HCT116 (cell line): ENCODE data around the gene ZNF496. TPM values are rescaled to one million over a fixed set of nuclear protein-coding genes. Genes with fewer than 3 reads are reported as not detected.

Experiments used
- ATAC-seq: fragments of 200-7000 bp; cut with Tn5 transposase; 2 replicates; pipeline ENCODE4 v1.9.1; 2020; ENCODE audit warnings: mild to moderate bottlenecking, moderate library complexity
- Bru-seq: library from RNA; stranded (reverse); fragments of 400-500 nt; gene quantifications from one replicate; lab custom pipeline; 2021; lab: Mats Ljungman, UMichigan
- BruChase-seq, 2 experiments: library from RNA; stranded (reverse); fragments of 400-500 nt; gene quantifications; one replicate each; lab custom pipeline; 2021; lab: Mats Ljungman, UMichigan
- BruUV-seq: library from RNA; stranded (reverse); fragments of 400-500 nt; replicated peaks from 2 replicates; lab custom pipeline; 2021; lab: Mats Ljungman, UMichigan
- CTCF ChIA-PET: fragments of 300-600 bp; sonication (Branson Sonifier 250); formaldehyde crosslinking; loops from one replicate; lab custom pipeline; 2021; ENCODE audit warnings: antibody characterized with exemption; lab: Charles Lee
- POLR2A ChIA-PET: fragments of 300-600, 350-600 bp; sonication (Branson Sonifier 250); formaldehyde crosslinking; loops from one replicate; lab custom pipeline; 2021; ENCODE audit warnings: antibody characterized with exemption; lab: Charles Lee
- RAD21 ChIA-PET, 2 experiments: fragments of 300-600 bp; sonication (Branson Sonifier 250); formaldehyde crosslinking; loops; one replicate each; lab custom pipeline; 2023; ENCODE audit warnings: low total read pairs in 2 of 2; ENCODE audit not compliant: uncharacterized antibody in 2 of 2, unreplicated experiment in 2 of 2, low non-redundant PET in 1 of 2; lab: Charles Lee
- DNase-seq: peaks from one replicate; pipeline ENCODE4 v3.0.0-alpha.2; 2010; ENCODE audit warnings: low read depth, low spot score
- H2AFZ ChIP-seq: fragments of 200-600 bp; shearing (Covaris generic), sonication (generic); 2 replicates; pipeline ENCODE4 v1.6.1; 2017; ENCODE audit warnings: low read depth, mixed run types, mixed read lengths, antibody characterized with exemption, low read length; ENCODE audit not compliant: poor library complexity, severe bottlenecking
- H3K27ac ChIP-seq: 2 replicates; pipeline ENCODE4 v1.5.1; 2012; ENCODE audit warnings: low read depth, low read length
- H3K27me3 ChIP-seq: fragments of 200-600 bp; sonication (generic); 2 replicates; pipeline ENCODE4 v1.6.1; 2016; ENCODE audit warnings: mixed run types, low read length, mixed read lengths; ENCODE audit not compliant: insufficient read depth
- H3K36me3 ChIP-seq, 2 experiments: fragments of 200-500 bp in 1 of 2; fragments of 200-600 bp in 1 of 2; sonication (Bioruptor generic) in 1 of 2; sonication (generic) in 1 of 2; 2 replicates each; pipeline versions ENCODE4 v1.5.1 to v1.6.1; 2014 to 2016; ENCODE audit warnings: low read length in 2 of 2, inconsistent platforms in 1 of 2, mixed read lengths in 1 of 2, mixed run types in 1 of 2; ENCODE audit not compliant: insufficient read depth in 2 of 2, control insufficient read depth in 1 of 2
- H3K4me1 ChIP-seq, 2 experiments: fragments of 200-600 bp in 1 of 2; sonication (generic) in 1 of 2; 2 replicates each; pipeline versions ENCODE4 v1.5.1 to v1.6.1; 2012 to 2017; ENCODE audit warnings: low read length in 2 of 2, inconsistent platforms in 1 of 2, mild to moderate bottlenecking in 1 of 2, mixed read lengths in 1 of 2, mixed run types in 1 of 2, moderate library complexity in 1 of 2; ENCODE audit not compliant: insufficient read depth in 2 of 2, control insufficient read depth in 1 of 2
- H3K4me2 ChIP-seq: fragments of 200-600 bp; sonication (generic); 2 replicates; pipeline ENCODE4 v1.6.1; 2017; ENCODE audit warnings: mixed run types, low read length, mixed read lengths
- H3K4me3 ChIP-seq, 2 experiments: fragments of 200-600 bp in 1 of 2; sonication (generic) in 1 of 2; replicated peaks in 1 of 2; 2 replicates each; pipeline ENCODE4 v1.5.1; 2011 to 2016; ENCODE audit warnings: low read length in 2 of 2, control low read depth in 1 of 2, low read depth in 1 of 2, mild to moderate bottlenecking in 1 of 2, mixed read lengths in 1 of 2, mixed run types in 1 of 2
- H3K79me2 ChIP-seq: fragments of 200-600 bp; sonication (generic); 2 replicates; pipeline ENCODE4 v1.6.1; 2017; ENCODE audit warnings: mild to moderate bottlenecking, mixed run types, low read length, moderate library complexity, mixed read lengths; ENCODE audit not compliant: insufficient read depth
- H3K9ac ChIP-seq: fragments of 200-600 bp; sonication (generic); 2 replicates; pipeline ENCODE4 v1.6.1; 2016; ENCODE audit warnings: low read length, mixed read lengths
- H3K9me2 ChIP-seq: fragments of 200-600 bp; sonication (generic), shearing (Covaris generic); 2 replicates; pipeline ENCODE4 v1.6.1; 2017; ENCODE audit warnings: mixed run types, mild to moderate bottlenecking, moderate library complexity; ENCODE audit not compliant: insufficient read depth
- H3K9me3 ChIP-seq, 2 experiments: fragments of 200-500 bp in 1 of 2; fragments of 200-600 bp in 1 of 2; sonication (Bioruptor generic) in 1 of 2; sonication (generic) in 1 of 2; 2 replicates each; pipeline ENCODE4 v1.6.1; 2014 to 2017; ENCODE audit warnings: low read length in 2 of 2, mixed read lengths in 2 of 2, inconsistent platforms in 1 of 2, low read depth in 1 of 2, mild to moderate bottlenecking in 1 of 2, mixed run types in 1 of 2, moderate library complexity in 1 of 2; ENCODE audit not compliant: control insufficient read depth in 1 of 2, insufficient read depth in 1 of 2
- H4K20me1 ChIP-seq: fragments of 200-600 bp; sonication (generic), shearing (Covaris generic); 2 replicates; pipeline ENCODE4 v1.6.1; 2017; ENCODE audit warnings: mixed run types, mild to moderate bottlenecking, moderate library complexity; ENCODE audit not compliant: insufficient read depth
- EZH2phosphoT487 ChIP-seq: fragments of 200-600 bp; IDR thresholded peaks from 2 replicates; pipeline ENCODE4 v1.6.1; 2018; ENCODE audit warnings: antibody characterized with exemption, borderline replicate concordance
- POLR2AphosphoS5 ChIP-seq: IDR thresholded peaks from 2 replicates; pipeline ENCODE4 v1.6.1; 2011; ENCODE audit warnings: mild to moderate bottlenecking, low read depth, low read length, moderate library complexity
- SIN3A ChIP-seq: IDR thresholded peaks from 2 replicates; pipeline ENCODE4 v1.6.1; 2012; ENCODE audit warnings: low read depth
- SRF ChIP-seq: IDR thresholded peaks from 2 replicates; pipeline ENCODE4 v1.6.1; 2012; ENCODE audit warnings: low read depth
- TCF7L2 ChIP-seq: IDR thresholded peaks from 2 replicates; pipeline ENCODE4 v1.7.0; 2011; ENCODE audit warnings: borderline replicate concordance, inconsistent platforms; ENCODE audit not compliant: insufficient read depth, insufficient read length; ENCODE audit errors: extremely low read depth
- ZFX ChIP-seq: fragments of 450-650 bp; IDR thresholded peaks from 2 replicates; pipeline ENCODE4 v1.6.1; 2017
- intact Hi-C: fragments of 100-400 bp; cut with micrococcal nuclease; formaldehyde crosslinking; loops from 2 replicates; pipeline ENCODE4 v1.10.0; 2022
- long read RNA-seq: library from polyadenylated mRNA; unstranded; transcript quantifications from one replicate; pipeline ENCODE4 v2.0.0, GENCODE V29; 2021; ENCODE audit not compliant: unreplicated experiment
- polyA plus RNA-seq: library from polyadenylated mRNA; unstranded; fragments of >200 nt; gene quantifications from 2 replicates; pipeline ENCODE4 v1.2.1, GENCODE V29; 2012; ENCODE audit warnings: missing spikeins
- total RNA-seq: library from RNA; stranded (reverse); gene quantifications from one replicate; pipeline ENCODE4 v1.2.1, GENCODE V29; 2021; ENCODE audit not compliant: unreplicated experiment

The ZNF496 gene
- total RNA-seq, result 37.4 TPM
- polyA plus RNA-seq, result 24.8 and 26.0 TPM in 2 replicates
- Bru-seq, nascent RNA, result percentile 85 among the genes with signal in this experiment
- BruChase-seq, experiment 1, labeled RNA remaining after a 6-hour chase, result percentile 84 among the genes with signal in this experiment
- percentile 86 among the genes with signal in this experiment for BruChase-seq, experiment 2, labeled RNA remaining after a 2-hour chase
- long read RNA-seq, full-length matches to known transcripts, result 2 of 58 reads
- long read RNA-seq, partial matches to known transcripts, result 6 of 58 reads
- long read RNA-seq, other reads (novel, unspliced or antisense), result 50 of 58 reads

- H3K4me3 ChIP-seq, result peak within 1 kb of the TSS; percentile 86 to 93
- no peaks in the 10 kb centered on the region for H3K27me3 ChIP-seq
- DNase-seq (peak; percentile 74), ATAC-seq (peak; percentile 83)
- no peak within 1 kb of the TSS for H2AFZ ChIP-seq
- no peaks in the 10 kb centered on the region for H3K9me2 ChIP-seq
- TF ChIP-seq SIN3A, result peak; percentile 70
- TF ChIP-seq SRF, result no peak
- no peak for TF ChIP-seq EZH2phosphoT487
- TF ChIP-seq ZFX, result peak; percentile 97
- TF ChIP-seq TCF7L2, result no peak
- TF ChIP-seq POLR2AphosphoS5, result peak; percentile 62
- ChIA-PET CTCF (interaction anchor here (1.0 kb wide), 1 partner anchor 41 kb away, joined by 4 read pairs; no protein-coding TSS in a partner anchor), POLR2A (no interaction called here), RAD21 (no interaction called here)
- no TSS peak for BruUV-seq
- peak within 1 kb of the TSS; percentile 95 for H3K9ac ChIP-seq
- intact Hi-C loops, result loop anchor here (2.0 to 5.0 kb wide), 3 partner anchors 119 to 414 kb away; partner anchors contain the start of gene AHCTF1
- H3K9me3 ChIP-seq, result no peaks in the 10 kb centered on the region
- peaks cover 15 to 30% of the 10 kb centered on the region in 2 experiments for H3K4me1 ChIP-seq
- H3K79me2 ChIP-seq, result peaks cover 77% of the 10 kb centered on the region
- peak within 1 kb of the TSS; percentile 96 for H3K4me2 ChIP-seq
- H3K36me3 ChIP-seq, result peaks cover 14 to 27% of the 10 kb centered on the region in 2 experiments; a peak in 3 of 4 replicates
- no peaks in the 10 kb centered on the region for H4K20me1 ChIP-seq
- peak within 1 kb of the TSS; percentile 94 for H3K27ac ChIP-seq
Measured at GRCh38 chr1:247331525-247332214, at the start of gene ZNF496. TSS of gene ZNF496 (minus strand) at chr1:247331867. CDS start at chr1:247329578, 2,289 bp downstream.
